PC-9 (cell line): ENCODE data around the gene GK.

Experiments
- CTCF ChIP-seq: fragments of 200-600 bp; sonication (generic); conservative IDR thresholded peaks from 2 replicates; pipeline ENCODE4 v1.6.1; 2017; ENCODE audit warnings: mixed run types, antibody characterized with exemption, mild to moderate bottlenecking, moderate library complexity
- EZH2 ChIP-seq: fragments of 200-600 bp; sonication (generic); IDR thresholded peaks from 2 replicates; pipeline ENCODE4 v1.8.0; 2017; ENCODE audit warnings: antibody characterized with exemption, low read depth

DNA sequence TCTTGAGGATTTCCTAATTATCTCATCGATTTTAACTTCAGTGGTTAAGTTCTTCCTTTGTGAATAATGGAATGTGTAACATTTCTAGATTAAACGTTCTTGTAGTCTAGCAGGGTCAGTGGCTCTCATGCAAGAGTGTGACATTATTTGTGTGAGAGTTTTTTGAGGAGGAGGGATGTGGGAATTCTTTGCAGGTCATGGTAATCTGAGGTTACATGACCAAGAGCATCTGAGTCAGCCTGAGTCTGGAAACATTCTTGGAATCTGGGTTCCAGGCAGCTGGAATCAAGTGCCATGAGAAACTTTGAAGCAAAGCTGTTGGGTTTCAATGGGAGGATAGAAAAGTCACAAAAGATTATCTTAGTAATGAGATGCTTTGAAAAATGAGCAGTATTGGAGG, 49.5 kb downstream of the GK start:
- TF ChIP-seq CTCF (no peak), EZH2 (no peak)
